ENCODE data around the gene CEP68.

The CEP68 gene

DNA sequence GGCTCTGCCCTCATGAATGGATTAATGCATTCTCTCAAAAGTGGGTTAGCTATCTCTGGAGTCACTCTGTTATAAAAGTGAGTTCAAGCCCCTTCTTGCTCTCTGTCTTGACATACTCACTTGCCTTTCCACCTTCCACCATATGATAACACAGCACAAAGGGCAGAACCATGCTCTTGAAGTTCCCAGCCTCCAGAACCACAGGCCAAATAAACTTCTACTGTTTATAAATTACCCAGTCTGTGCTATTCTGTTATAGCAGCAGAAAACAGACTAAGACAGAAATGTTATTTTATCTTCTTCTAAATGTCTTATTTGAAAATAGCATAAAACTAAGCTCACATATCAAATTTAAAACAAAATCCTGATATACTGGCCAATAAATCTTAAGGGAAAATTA, 58.7 kb downstream of the CEP68 start:
- Histone ChIP-seq H3K36me3 (ENCODE audit: low read length) (no peaks in the 10 kb centered on the region), H4K20me1 (ENCODE audit: low read depth, low read length) (peaks cover 8% of the 10 kb centered on the region; the same call in 1 of the 2 replicates)

GRCh38 chr2:65116645-65117044, 60.4 kb downstream of the CEP68 start:
- Histone ChIP-seq H3K79me2 (ENCODE audit: insufficient read depth, low read length) (peaks cover 99% of the 10 kb centered on the region), H3K27me3 (ENCODE audit: low read length) (no peaks in the 10 kb centered on the region), H3K4me3 (ENCODE audit: insufficient read depth, low read length, poor library complexity, severe bottlenecking) (no peak overlapping the region), H3K9me3 (ENCODE audit: insufficient read depth, low read length) (no peaks in the 10 kb centered on the region), H3K9me2 (replicated peaks; ENCODE audit: insufficient read depth, low read length) (no peaks in the 10 kb centered on the region), H3K9ac (ENCODE audit: low read length) (no peak overlapping the region), H3K36me3 (ENCODE audit: low read length) (no peaks in the 10 kb centered on the region), H3K27ac (ENCODE audit: low read depth, low read length) (no peak overlapping the region), H4K20me1 (ENCODE audit: low read depth, low read length) (peaks cover 10% of the 10 kb centered on the region; the same call in 1 of the 2 replicates), H2AFZ (ENCODE audit: low read depth, low read length, severe bottlenecking) (no peak overlapping the region), H3K4me2 (ENCODE audit: low read depth, low read length, poor library complexity, severe bottlenecking) (no peak overlapping the region), H3F3A (ENCODE audit: insufficient read depth) (peaks cover 8% of the 10 kb centered on the region; the same call in 1 of the 2 replicates)
- TF ChIP-seq EZH2phosphoT487 (conservative IDR thresholded peaks at IDR 0.05; ENCODE audit: low read length) = no peak
- TF ChIP-seq, protein P1, sequence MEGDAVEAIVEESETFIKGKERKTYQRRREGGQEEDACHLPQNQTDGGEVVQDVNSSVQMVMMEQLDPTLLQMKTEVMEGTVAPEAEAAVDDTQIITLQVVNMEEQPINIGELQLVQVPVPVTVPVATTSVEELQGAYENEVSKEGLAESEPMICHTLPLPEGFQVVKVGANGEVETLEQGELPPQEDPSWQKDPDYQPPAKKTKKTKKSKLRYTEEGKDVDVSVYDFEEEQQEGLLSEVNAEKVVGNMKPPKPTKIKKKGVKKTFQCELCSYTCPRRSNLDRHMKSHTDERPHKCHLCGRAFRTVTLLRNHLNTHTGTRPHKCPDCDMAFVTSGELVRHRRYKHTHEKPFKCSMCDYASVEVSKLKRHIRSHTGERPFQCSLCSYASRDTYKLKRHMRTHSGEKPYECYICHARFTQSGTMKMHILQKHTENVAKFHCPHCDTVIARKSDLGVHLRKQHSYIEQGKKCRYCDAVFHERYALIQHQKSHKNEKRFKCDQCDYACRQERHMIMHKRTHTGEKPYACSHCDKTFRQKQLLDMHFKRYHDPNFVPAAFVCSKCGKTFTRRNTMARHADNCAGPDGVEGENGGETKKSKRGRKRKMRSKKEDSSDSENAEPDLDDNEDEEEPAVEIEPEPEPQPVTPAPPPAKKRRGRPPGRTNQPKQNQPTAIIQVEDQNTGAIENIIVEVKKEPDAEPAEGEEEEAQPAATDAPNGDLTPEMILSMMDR (IDR thresholded peaks at IDR 0.05; ENCODE audit: insufficient read depth, low read length, poor library complexity, severe bottlenecking) = no peak

More for the DNA sequence above, 58.7 kb downstream of the CEP68 start:
- no peaks in the 10 kb centered on the region for H3K9me3 ChIP-seq (ENCODE audit: insufficient read depth, low read length)
- no peaks in the 10 kb centered on the region for H3K9me2 ChIP-seq (replicated peaks; ENCODE audit: insufficient read depth, low read length)
- no peak overlapping the region for H3K9ac ChIP-seq (ENCODE audit: low read length)
- TF ChIP-seq, protein P1 (IDR thresholded peaks at IDR 0.05; ENCODE audit: insufficient read depth, low read length, poor library complexity, severe bottlenecking) = no peak
- TF ChIP-seq EZH2phosphoT487 (conservative IDR thresholded peaks at IDR 0.05; ENCODE audit: low read length) = no peak
- H3K4me3 ChIP-seq (ENCODE audit: insufficient read depth, low read length, poor library complexity, severe bottlenecking) = no peak overlapping the region
- no peak overlapping the region for H3K27ac ChIP-seq (ENCODE audit: low read depth, low read length)
- no peaks in the 10 kb centered on the region for H3K27me3 ChIP-seq (ENCODE audit: low read length)
- H2AFZ ChIP-seq (ENCODE audit: low read depth, low read length, severe bottlenecking) = no peak overlapping the region
- H3K4me2 ChIP-seq (ENCODE audit: low read depth, low read length, poor library complexity, severe bottlenecking) = no peak overlapping the region
- H3K79me2 ChIP-seq (ENCODE audit: insufficient read depth, low read length) = peaks cover 99% of the 10 kb centered on the region
- peaks cover 8% of the 10 kb centered on the region; the same call in 1 of the 2 replicates for H3F3A ChIP-seq (ENCODE audit: insufficient read depth)

DNA sequence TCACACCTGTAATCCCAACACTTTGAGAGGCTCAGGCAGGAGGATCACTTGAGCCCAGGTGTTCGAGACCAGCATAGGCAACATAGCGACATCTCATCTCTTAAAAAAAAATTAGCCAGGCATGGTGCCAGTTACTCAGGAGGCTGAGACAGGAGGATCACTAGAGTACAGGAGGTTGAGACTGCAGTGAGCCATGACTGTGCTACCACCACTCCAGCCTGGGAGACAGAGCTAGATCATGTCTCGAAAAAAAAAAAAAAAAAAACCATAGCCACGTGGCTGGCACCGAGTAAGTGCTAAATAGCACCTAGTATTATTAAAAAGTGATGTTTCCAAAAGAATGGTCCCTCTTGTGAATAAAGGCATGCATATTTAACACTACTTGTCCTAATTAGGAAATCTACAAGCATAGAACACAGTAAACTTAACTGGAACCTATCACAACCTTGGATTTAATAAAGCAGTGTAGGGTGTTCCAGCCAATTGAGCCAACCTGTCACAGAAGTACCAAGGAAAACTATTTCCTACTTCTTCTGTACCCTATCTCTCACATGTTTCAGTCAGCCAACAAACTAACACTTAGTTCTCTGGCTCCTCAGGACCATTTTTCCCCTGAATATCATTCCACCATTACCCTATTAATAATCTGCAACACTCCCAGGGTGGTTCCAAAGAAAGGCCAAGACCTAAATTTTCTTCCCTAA, 64.9 kb downstream of the CEP68 start:
- H3F3A ChIP-seq (ENCODE audit: insufficient read depth) = peaks cover 9% of the 10 kb centered on the region

More for the DNA sequence above, 64.9 kb downstream of the CEP68 start:
- Histone ChIP-seq H3K27ac (ENCODE audit: low read depth, low read length) (no peak overlapping the region), H3K79me2 (ENCODE audit: insufficient read depth, low read length) (peaks cover 99% of the 10 kb centered on the region), H3K9me2 (replicated peaks; ENCODE audit: insufficient read depth, low read length) (no peaks in the 10 kb centered on the region), H3K4me2 (ENCODE audit: low read depth, low read length, poor library complexity, severe bottlenecking) (no peak overlapping the region), H3K27me3 (ENCODE audit: low read length) (no peaks in the 10 kb centered on the region), H3K9ac (ENCODE audit: low read length) (no peak overlapping the region), H4K20me1 (ENCODE audit: low read depth, low read length) (peaks cover 19% of the 10 kb centered on the region; the same call in 1 of the 2 replicates), H3K36me3 (ENCODE audit: low read length) (no peaks in the 10 kb centered on the region), H3K4me3 (ENCODE audit: insufficient read depth, low read length, poor library complexity, severe bottlenecking) (no peak overlapping the region), H3K9me3 (ENCODE audit: insufficient read depth, low read length) (no peaks in the 10 kb centered on the region), H2AFZ (ENCODE audit: low read depth, low read length, severe bottlenecking) (no peak overlapping the region)
- TF ChIP-seq EZH2phosphoT487 (conservative IDR thresholded peaks at IDR 0.05; ENCODE audit: low read length) = no peak
- TF ChIP-seq, protein P1 (IDR thresholded peaks at IDR 0.05; ENCODE audit: insufficient read depth, low read length, poor library complexity, severe bottlenecking) = no peak

Data from SU-DHL-6 (cell line).